T-helper 2 cell (primary cell): Measurements from ENCODE around the gene PROZ.

Experiments used
- DNase-seq, 5 experiments: peaks; one replicate each; pipeline versions ENCODE4 v3.0.0 to v3.0.0-alpha.2; 2012 to 2022

Gene PROZ

GRCh38 chr13:113120300-113121182 lies 37.9 kb upstream of the PROZ start:
- no peak for DNase-seq

- no peak for DNase-seq
Observed at GRCh38 chr13:113121183-113121927, 37.1 kb upstream of the PROZ start.

- DNase-seq: no peak
Observed at GRCh38 chr13:113121928-113122471, 36.4 kb upstream of the PROZ start.

GRCh38 chr13:113122550-113123225 lies 35.8 kb upstream of the PROZ start, which contains the start of gene F10:
Gene F10 (plus strand): TSS chr13:113122799. CDS start chr13:113122856, 57 bp downstream.
- DNase-seq: no peak

GRCh38 chr13:113123226-113124201 lies 34.9 kb upstream of the PROZ start:
- DNase-seq: no peak

GRCh38 chr13:113124211-113124970 lies 34.1 kb upstream of the PROZ start:
- DNase-seq: no peak

- no peak for DNase-seq
Observed at GRCh38 chr13:113125506-113126264, 32.8 kb upstream of the PROZ start.

- DNase-seq: no peak
Observed at GRCh38 chr13:113126265-113127150, 31.9 kb upstream of the PROZ start.

GRCh38 chr13:113129480-113129879 lies 29.0 kb upstream of the PROZ start:
- no peak for DNase-seq

- peak in 1 of 5 experiments; percentile 53 for DNase-seq
Observed at GRCh38 chr13:113129921-113130750, 28.3 kb upstream of the PROZ start.

- no peak for DNase-seq
Observed at GRCh38 chr13:113135281-113135760, 23.1 kb upstream of the PROZ start.

- DNase-seq: no peak
Observed at GRCh38 chr13:113137691-113138298, 20.7 kb upstream of the PROZ start.

GRCh38 chr13:113138792-113139551 lies 19.5 kb upstream of the PROZ start:
- DNase-seq: no peak

- no peak for DNase-seq
Observed at GRCh38 chr13:113139577-113139976, 18.9 kb upstream of the PROZ start.

GRCh38 chr13:113140677-113141600 lies 17.5 kb upstream of the PROZ start:
- no peak for DNase-seq

GRCh38 chr13:113141601-113141970 lies 16.9 kb upstream of the PROZ start:
- DNase-seq: no peak
